Hepatocyte (in vitro differentiated cells): ENCODE data around the gene CYP2A6. TPM values are rescaled to one million over a fixed set of nuclear protein-coding genes. Genes with fewer than 3 reads are reported as not detected.
"Not testable (repeated sequence)": the region's sequence is repeated elsewhere in the genome, so short reads cannot be mapped to it uniquely, and the experiment has no call there.

Experiments
- DNase-seq: peaks from one replicate; pipeline ENCODE4 v3.0.0-alpha.2; 2016; ENCODE audit warnings: low spot score
- H2AFZ ChIP-seq: fragments of 200-600 bp; sonication (generic); 2 replicates; pipeline ENCODE4 v1.6.0; 2016; ENCODE audit warnings: antibody characterized with exemption, mild to moderate bottlenecking
- H3K27ac ChIP-seq: fragments of 200-600 bp; sonication (generic); 2 replicates; pipeline ENCODE4 v1.5.1; 2016; ENCODE audit warnings: mild to moderate bottlenecking
- H3K27me3 ChIP-seq: fragments of 200-600 bp; sonication (generic); 2 replicates; pipeline ENCODE4 v1.6.1; 2016
- H3K36me3 ChIP-seq: fragments of 200-600 bp; sonication (generic); replicated peaks from 2 replicates; pipeline ENCODE4 v1.5.1; 2016; ENCODE audit warnings: low read depth; ENCODE audit not compliant: insufficient read depth
- H3K4me1 ChIP-seq: fragments of 200-600 bp; sonication (generic); 2 replicates; pipeline ENCODE4 v1.5.1; 2016; ENCODE audit warnings: mild to moderate bottlenecking, moderate library complexity; ENCODE audit not compliant: insufficient read depth
- H3K4me2 ChIP-seq: fragments of 200-600 bp; sonication (generic); 2 replicates; pipeline ENCODE4 v1.6.0; 2016
- H3K4me3 ChIP-seq: fragments of 200-600 bp; sonication (generic); 2 replicates; pipeline ENCODE4 v1.5.1; 2016; ENCODE audit warnings: mild to moderate bottlenecking
- H3K79me2 ChIP-seq: fragments of 200-600 bp; sonication (generic); 2 replicates; pipeline ENCODE4 v1.6.0; 2017; ENCODE audit warnings: mild to moderate bottlenecking
- H3K9me2 ChIP-seq: fragments of 200-600 bp; sonication (generic); replicated peaks from 2 replicates; pipeline ENCODE4 v1.6.0; 2017; ENCODE audit warnings: mild to moderate bottlenecking; ENCODE audit not compliant: insufficient read depth
- H3K9me3 ChIP-seq: fragments of 200-600 bp; sonication (generic); 2 replicates; pipeline ENCODE4 v1.5.1; 2016; ENCODE audit warnings: low read depth, mild to moderate bottlenecking
- H4K20me1 ChIP-seq: fragments of 200-600 bp; sonication (generic); 2 replicates; pipeline ENCODE4 v1.6.0; 2016; ENCODE audit warnings: mild to moderate bottlenecking; ENCODE audit not compliant: insufficient read depth, poor library complexity, severe bottlenecking
- CTCF ChIP-seq: fragments of 200-600 bp; sonication (generic); IDR thresholded peaks from 2 replicates; pipeline ENCODE4 v1.5.1; 2016; ENCODE audit warnings: antibody characterized with exemption, mild to moderate bottlenecking; ENCODE audit not compliant: poor library complexity
- EZH2 ChIP-seq: fragments of 200-600 bp; sonication (generic); IDR thresholded peaks from 2 replicates; pipeline ENCODE4 v1.6.1; 2016; ENCODE audit warnings: antibody characterized with exemption, mild to moderate bottlenecking, borderline replicate concordance
- EZH2phosphoT487 ChIP-seq: fragments of 200-600 bp; sonication (generic); IDR thresholded peaks from one replicate; pipeline ENCODE4 v1.6.1; 2018; ENCODE audit warnings: antibody characterized with exemption, mild to moderate bottlenecking, low read depth, moderate library complexity; ENCODE audit not compliant: unreplicated experiment, severe bottlenecking
- WGBS: methylation state at CpG from one replicate; pipeline ENCODE4 v1.1.6; 2016; ENCODE audit warnings: low lambda C conversion rate; ENCODE audit errors: missing lambda C conversion rate; 5-methylcytosine and 5-hydroxymethylcytosine counted together
- polyA plus RNA-seq: library from polyadenylated mRNA; unstranded; fragments of >200 nt; fragmentation: Nextera tagmentation; extraction: Ambion mirVana; gene quantifications from 2 replicates; pipeline ENCODE4 v1.2.1, GENCODE V29; 2016
- total RNA-seq: library from RNA; depleted of rRNA; stranded (reverse); fragments of >200 nt; gene quantifications from 2 replicates; pipeline ENCODE4 v1.2.3, GENCODE V29; 2014

The CYP2A6 gene
- total and polyA plus RNA-seq, 2 experiments from 2014 or later, result 0.50 to 1.1 TPM

DNA sequence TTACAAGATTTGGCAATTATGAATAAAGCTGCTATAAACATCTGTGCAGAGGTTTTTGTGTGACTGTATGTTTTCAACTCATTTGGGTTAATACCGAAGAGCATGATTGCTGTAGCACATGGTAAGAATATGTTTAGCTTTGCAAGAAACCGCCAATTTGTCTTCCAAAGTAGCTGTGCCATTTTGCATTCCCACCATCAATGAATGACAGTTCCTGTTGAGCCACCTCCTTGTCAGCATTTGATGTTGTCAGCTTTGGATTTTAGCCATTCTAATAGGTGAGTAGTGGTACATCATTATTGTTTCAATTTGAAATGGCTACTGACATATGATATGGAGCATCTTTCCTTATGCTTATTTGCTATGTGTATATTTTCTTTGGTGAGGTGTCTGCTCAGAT, 23.6 kb upstream of the CYP2A6 start:
- H3K4me1 ChIP-seq, H3K9me3 ChIP-seq, H4K20me1 ChIP-seq, H3K27me3 ChIP-seq, DNase-seq, H3K4me2 ChIP-seq, H3K9me2 ChIP-seq, H3K36me3 ChIP-seq, H3K4me3 ChIP-seq, H3K27ac ChIP-seq, H3K79me2 ChIP-seq, H2AFZ ChIP-seq: not testable (repeated sequence)
- 87% methylated on average over 2 of the region's 2 CpGs for WGBS

- H2AFZ ChIP-seq, result no peak overlapping the region
- no peaks in the 10 kb centered on the region for H3K4me1 ChIP-seq
- no peak overlapping the region for H3K4me2 ChIP-seq
- H4K20me1 ChIP-seq, result no peaks in the 10 kb centered on the region
- H3K27me3 ChIP-seq, result no peaks in the 10 kb centered on the region
- H3K27ac ChIP-seq, result no peak overlapping the region
- no peaks in the 10 kb centered on the region for H3K9me3 ChIP-seq
- DNase-seq, result no peak
- TF ChIP-seq EZH2phosphoT487 (no peak), CTCF (no peak), EZH2 (no peak)
- 76% methylated on average over 2 of the region's 2 CpGs for WGBS
- H3K79me2 ChIP-seq, result no peaks in the 10 kb centered on the region
- H3K9me2 ChIP-seq, result no peaks in the 10 kb centered on the region
- no peak overlapping the region for H3K4me3 ChIP-seq
- no peaks in the 10 kb centered on the region for H3K36me3 ChIP-seq
These were observed 22.0 kb upstream of the CYP2A6 start for GRCh38 chr19:40872209-40872608.

- no peaks in the 10 kb centered on the region for H3K36me3 ChIP-seq
- TF ChIP-seq EZH2 (no peak), CTCF (no peak), EZH2phosphoT487 (no peak)
- H2AFZ ChIP-seq, result no peak overlapping the region
- no peaks in the 10 kb centered on the region for H4K20me1 ChIP-seq
- no peaks in the 10 kb centered on the region for H3K79me2 ChIP-seq
- peaks cover 6% of the 10 kb centered on the region for H3K4me1 ChIP-seq
- H3K9me3 ChIP-seq, result no peaks in the 10 kb centered on the region
- WGBS, result 96% methylated on average over 7 of the region's 7 CpGs
- no peak overlapping the region for H3K27ac ChIP-seq
- H3K9me2 ChIP-seq, result no peaks in the 10 kb centered on the region
- H3K4me3 ChIP-seq, result no peak overlapping the region
- H3K4me2 ChIP-seq, result no peak overlapping the region
- no peaks in the 10 kb centered on the region for H3K27me3 ChIP-seq
- DNase-seq, result no peak
These were observed 17.5 kb upstream of the CYP2A6 start for GRCh38 chr19:40867701-40868100.

GRCh38 chr19:40864739-40865496, 14.7 kb upstream of the CYP2A6 start:
- H3K4me2 ChIP-seq, result peak overlapping the region; percentile 58

More at GRCh38 chr19:40864739-40865496, 14.7 kb upstream of the CYP2A6 start:
- not testable (repeated sequence) for H3K9me2 ChIP-seq, H3K4me1 ChIP-seq, DNase-seq, H4K20me1 ChIP-seq, H3K9me3 ChIP-seq, H3K79me2 ChIP-seq, H3K27me3 ChIP-seq, H3K4me3 ChIP-seq, H3K36me3 ChIP-seq
- 53% methylated on average over 9 of the region's 9 CpGs for WGBS
- H2AFZ ChIP-seq, result peak overlapping the region; percentile 56
- H3K27ac ChIP-seq, result peak overlapping the region; percentile 91
